Body of pancreas (tissue), 4 donors: ENCODE results near the gene IRF3. TPM values are rescaled to one million over a fixed set of nuclear protein-coding genes. Genes with fewer than 3 reads are reported as not detected.

Experiments
- ATAC-seq: fragments of 150-250 bp; one replicate; pipeline ENCODE4 v1.9.1; 2016
- DNase-seq, 4 donors: peaks; one replicate each; pipeline ENCODE4 v3.0.0-alpha.2; 2019
- H3K27ac ChIP-seq, 4 donors: fragments of 200-600 bp; sonication (generic); 1 replicate in 3 of 4; 2 replicates in 1 of 4; pipeline versions ENCODE4 v1.5.1 to v1.6.1; 2016 to 2019; ENCODE audit warnings: mild to moderate bottlenecking in 1 of 4, mixed read lengths in 1 of 4, moderate library complexity in 1 of 4
- H3K27me3 ChIP-seq, 2 donors: fragments of 200-600 bp; sonication (generic); one replicate each; pipeline ENCODE4 v1.6.0; 2016; ENCODE audit warnings: mild to moderate bottlenecking in 1 of 2
- H3K36me3 ChIP-seq, 2 donors: fragments of 200-600 bp; sonication (generic); replicated peaks in 1 of 2; 2 replicates each; pipeline ENCODE4 v1.5.1; 2016; ENCODE audit warnings: low read depth in 2 of 2; ENCODE audit not compliant: insufficient read depth in 1 of 2
- H3K4me1 ChIP-seq: fragments of 200-600 bp; sonication (generic); one replicate; pipeline ENCODE4 v1.6.0; 2016
- H3K4me3 ChIP-seq, 2 donors: fragments of 200-600 bp; sonication (generic); 1 replicate in 1 of 2; 2 replicates in 1 of 2; pipeline ENCODE4 v1.5.1; 2016 to 2019
- H3K9me3 ChIP-seq, 3 donors: fragments of 200-600 bp; sonication (generic); 1 replicate in 2 of 3; 2 replicates in 1 of 3; pipeline ENCODE4 v1.5.1; 2016
- POLR2A ChIP-seq, 3 donors: fragments of 450-650 bp; IDR thresholded peaks; one replicate each; pipeline ENCODE4 v1.6.1; 2016; ENCODE audit warnings: antibody characterized with exemption in 3 of 3, mild to moderate bottlenecking in 2 of 3
- WGBS, 2 donors: methylation state at CpG; one replicate each; pipeline ENCODE4 v1.1.5; 2017; 5-methylcytosine and 5-hydroxymethylcytosine counted together
- intact Hi-C: fragments of 100-400 bp; cut with DNase I; formaldehyde crosslinking; loops from one replicate; pipeline ENCODE4 v1.15.1; 2023
- total RNA-seq, 2 donors: library from RNA; depleted of rRNA; stranded (reverse); fragments of >200 nt; gene quantifications; one replicate each; pipeline ENCODE4 v1.1.0, GENCODE V29; 2016
- TF ChIP-seq, protein P1 (sequence below), 7 experiments: fragments of 450-650 bp in 4 of 7; fragments of 200-600 bp in 3 of 7; sonication (generic) in 3 of 7; IDR thresholded peaks; one replicate each; pipeline ENCODE4 v1.5.1; 2016 to 2019; ENCODE audit warnings: antibody characterized with exemption in 7 of 7

IRF3 gene
- total RNA-seq, 2 donors from 2014 or later: 46.7 to 134 TPM

DNA sequence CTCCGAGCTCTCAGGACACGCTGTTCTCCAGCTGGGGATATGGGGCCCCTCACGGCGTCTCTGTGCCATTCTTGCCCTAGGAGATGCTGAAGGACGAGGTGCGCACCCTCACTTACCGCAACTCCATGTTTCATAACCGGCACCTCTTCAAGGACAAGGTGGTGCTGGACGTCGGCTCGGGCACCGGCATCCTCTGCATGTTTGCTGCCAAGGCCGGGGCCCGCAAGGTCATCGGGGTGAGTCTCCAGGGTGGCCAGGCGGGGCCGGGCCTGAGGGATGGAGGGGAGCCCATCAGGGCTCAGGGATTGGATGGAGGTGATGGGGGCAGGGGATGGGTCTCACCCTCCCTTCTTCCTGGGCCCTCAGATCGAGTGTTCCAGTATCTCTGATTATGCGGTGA lies 16.2 kb upstream of the IRF3 start:
- 77 to 79% methylated on average over 19 of the region's 19 CpGs for WGBS, 2 donors
- ATAC-seq: no peak
- Histone ChIP-seq H3K27ac (no peak overlapping the region), H3K4me1 (peaks cover 37% of the 10 kb centered on the region), H3K4me3 (no peak overlapping the region), H3K36me3 (peaks cover 6 to 21% of the 10 kb centered on the region in 2 donors), H3K27me3 (no peaks in the 10 kb centered on the region), H3K9me3 (no peaks in the 10 kb centered on the region)
- no peak for DNase-seq
- TF ChIP-seq, protein P1, sequence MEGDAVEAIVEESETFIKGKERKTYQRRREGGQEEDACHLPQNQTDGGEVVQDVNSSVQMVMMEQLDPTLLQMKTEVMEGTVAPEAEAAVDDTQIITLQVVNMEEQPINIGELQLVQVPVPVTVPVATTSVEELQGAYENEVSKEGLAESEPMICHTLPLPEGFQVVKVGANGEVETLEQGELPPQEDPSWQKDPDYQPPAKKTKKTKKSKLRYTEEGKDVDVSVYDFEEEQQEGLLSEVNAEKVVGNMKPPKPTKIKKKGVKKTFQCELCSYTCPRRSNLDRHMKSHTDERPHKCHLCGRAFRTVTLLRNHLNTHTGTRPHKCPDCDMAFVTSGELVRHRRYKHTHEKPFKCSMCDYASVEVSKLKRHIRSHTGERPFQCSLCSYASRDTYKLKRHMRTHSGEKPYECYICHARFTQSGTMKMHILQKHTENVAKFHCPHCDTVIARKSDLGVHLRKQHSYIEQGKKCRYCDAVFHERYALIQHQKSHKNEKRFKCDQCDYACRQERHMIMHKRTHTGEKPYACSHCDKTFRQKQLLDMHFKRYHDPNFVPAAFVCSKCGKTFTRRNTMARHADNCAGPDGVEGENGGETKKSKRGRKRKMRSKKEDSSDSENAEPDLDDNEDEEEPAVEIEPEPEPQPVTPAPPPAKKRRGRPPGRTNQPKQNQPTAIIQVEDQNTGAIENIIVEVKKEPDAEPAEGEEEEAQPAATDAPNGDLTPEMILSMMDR (IDR thresholded peaks at IDR 0.05): no peak
- no peak for TF ChIP-seq POLR2A (IDR thresholded peaks at IDR 0.05)
- intact Hi-C loops: no loop called here

DNA sequence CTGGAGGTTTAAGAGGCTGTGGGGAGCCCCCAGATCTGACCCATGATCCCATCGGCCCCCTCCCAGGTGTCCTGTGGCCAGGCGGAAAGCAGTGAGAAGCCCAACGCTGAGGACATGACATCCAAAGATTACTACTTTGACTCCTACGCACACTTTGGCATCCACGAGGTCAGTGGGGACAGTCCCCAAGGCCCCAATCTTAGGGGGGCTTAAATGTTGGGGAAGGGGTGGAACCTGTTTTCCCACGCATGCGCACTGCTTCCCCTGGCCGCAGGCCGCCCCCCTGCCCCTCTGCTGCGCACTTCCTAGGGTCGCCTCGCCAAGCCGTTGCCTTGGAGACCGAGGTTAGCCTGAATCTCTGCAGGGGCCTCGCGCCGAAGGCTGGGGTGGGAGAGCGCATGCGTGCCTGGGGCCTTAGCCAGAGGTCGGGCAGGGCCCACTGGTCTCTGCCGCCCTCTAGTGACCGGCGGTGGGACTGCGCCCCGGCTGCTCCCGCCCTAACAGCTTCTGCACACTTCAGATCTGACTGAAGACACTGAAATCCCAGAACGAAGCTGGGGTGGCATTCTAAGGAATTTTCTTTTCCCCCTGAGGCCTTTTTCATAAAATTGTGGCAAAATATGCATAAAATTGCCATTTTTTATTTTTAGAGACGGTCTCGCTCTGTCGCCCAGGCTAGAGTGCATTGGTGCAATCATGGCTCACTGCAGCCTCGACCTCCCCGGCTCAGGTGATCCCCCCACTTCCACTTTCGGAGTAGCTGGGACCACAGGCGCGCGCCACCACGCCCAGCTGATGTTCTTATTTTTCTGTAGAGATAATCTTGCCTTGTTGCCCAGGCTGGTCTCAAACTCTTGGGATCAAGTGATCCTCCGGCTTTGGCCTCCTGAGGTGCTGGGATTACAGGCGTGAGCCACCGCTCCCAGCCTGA lies 15.0 kb upstream of the IRF3 start:
- intact Hi-C loops: no loop called here

DNA sequence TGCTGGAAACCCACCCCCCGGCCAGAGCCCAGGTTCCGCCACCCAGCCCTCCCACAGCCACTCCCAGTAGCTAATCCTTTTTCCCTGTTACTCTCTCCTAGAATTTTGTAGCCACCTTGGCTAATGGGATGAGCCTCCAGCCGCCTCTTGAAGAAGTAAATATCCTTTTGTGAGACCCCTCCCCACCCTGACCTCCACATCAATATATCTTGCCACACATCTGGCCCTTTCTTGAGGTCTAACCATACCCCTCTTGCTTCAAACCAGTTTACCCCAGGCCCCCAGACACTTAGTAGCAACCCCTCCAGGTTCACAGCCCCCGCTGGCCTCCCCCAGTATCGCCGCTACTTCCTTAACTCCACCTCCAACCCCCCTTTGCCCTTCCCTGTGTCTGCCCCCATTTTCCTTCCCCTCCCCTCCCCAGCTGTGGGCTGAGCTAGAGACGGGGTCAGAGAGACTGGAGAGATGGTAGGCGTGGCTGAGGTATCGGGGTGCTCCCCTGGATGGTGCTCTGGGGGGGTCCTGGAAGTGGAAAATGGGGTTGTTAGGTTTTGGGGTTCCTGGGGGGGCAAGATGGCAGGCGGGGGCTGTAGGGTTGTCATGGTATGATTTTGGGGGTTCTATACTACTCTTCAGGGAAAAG lies 14.2 kb upstream of the IRF3 start:
- ATAC-seq (no peak), DNase-seq (no peak)
- peaks cover 6 to 16% of the 10 kb centered on the region in 2 donors for H3K36me3 ChIP-seq
- TF ChIP-seq, protein P1 (IDR thresholded peaks at IDR 0.05): no peak
- TF ChIP-seq POLR2A (IDR thresholded peaks at IDR 0.05): no peak
- H3K4me1 ChIP-seq: peaks cover 47% of the 10 kb centered on the region
- H3K27ac ChIP-seq: peak overlapping the region in 3 of 4 donors; percentile 49 to 73 (median 52)
- no peak overlapping the region for H3K4me3 ChIP-seq
- WGBS, 2 donors: 55 to 57% methylated on average over 9 to 10 of the region's 10 CpGs
- H3K27me3 ChIP-seq: no peaks in the 10 kb centered on the region
- H3K9me3 ChIP-seq: no peaks in the 10 kb centered on the region
- intact Hi-C loops: no loop called here

More for the DNA sequence above, 15.0 kb upstream of the IRF3 start:
- TF ChIP-seq POLR2A (IDR thresholded peaks at IDR 0.05): no peak
- TF ChIP-seq, protein P1 (IDR thresholded peaks at IDR 0.05): peak; percentile 97 to 100 (median 99)
- WGBS, 2 donors: 28 to 43% methylated on average over 15 to 40 of the region's 40 CpGs
- H3K4me1 ChIP-seq: peaks cover 44% of the 10 kb centered on the region
- H3K27me3 ChIP-seq: no peaks in the 10 kb centered on the region
- peak overlapping the region in 3 of 4 donors; percentile 49 to 73 (median 52) for H3K27ac ChIP-seq
- ATAC-seq (no peak), DNase-seq (peak; percentile 89 to 93 (median 92))
- H3K36me3 ChIP-seq: peaks cover 6 to 19% of the 10 kb centered on the region in 2 donors
- no peaks in the 10 kb centered on the region for H3K9me3 ChIP-seq
- H3K4me3 ChIP-seq: no peak overlapping the region

DNA sequence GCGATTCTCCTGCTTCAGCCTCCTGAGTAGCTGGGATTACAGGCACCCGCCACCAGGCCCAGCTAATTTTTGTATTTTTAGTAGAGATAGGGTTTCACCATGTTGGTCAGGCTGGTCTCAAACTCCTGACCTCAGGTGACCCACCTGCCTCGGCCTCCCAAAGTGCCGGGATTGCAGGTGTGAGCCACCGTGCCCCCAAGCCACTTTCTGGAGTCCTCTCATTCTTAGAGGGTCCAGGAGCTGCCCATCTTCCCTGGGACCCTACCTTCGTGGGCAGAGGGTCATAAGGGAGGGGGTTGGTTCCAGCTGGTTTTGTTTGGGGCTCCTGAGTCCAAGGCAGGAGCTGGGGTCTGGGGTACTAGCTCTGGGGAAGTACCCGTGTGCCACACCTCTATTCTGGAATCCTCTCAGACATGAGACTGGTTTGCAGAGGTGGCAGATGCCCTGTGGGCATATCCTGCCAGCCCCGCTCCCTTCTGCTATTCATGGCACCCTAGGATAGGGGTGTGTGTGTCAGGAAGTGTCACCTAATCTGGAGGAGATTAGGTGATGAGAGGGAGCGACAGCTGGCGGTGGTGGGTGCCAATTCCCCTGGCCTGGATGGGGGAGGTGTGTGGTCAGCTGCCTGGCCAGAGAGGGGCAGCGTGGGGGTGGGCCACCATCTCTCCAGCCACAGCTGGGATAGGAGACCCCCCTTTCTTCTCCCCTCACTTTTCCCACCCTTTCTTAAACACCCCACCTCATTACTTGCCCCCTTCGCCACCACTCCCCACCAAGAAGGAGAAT lies 13.5 kb upstream of the IRF3 start:
- WGBS, 2 donors: 47 to 48% methylated on average over 9 to 12 of the region's 12 CpGs

More for the DNA sequence above, 13.5 kb upstream of the IRF3 start:
- Histone ChIP-seq H3K9me3 (no peaks in the 10 kb centered on the region), H3K4me3 (no peak overlapping the region), H3K36me3 (peaks cover 6 to 13% of the 10 kb centered on the region in 2 donors), H3K4me1 (peaks cover 47% of the 10 kb centered on the region), H3K27ac (peak overlapping the region in 2 of 4 donors; percentile 52 to 91), H3K27me3 (no peaks in the 10 kb centered on the region)
- TF ChIP-seq, protein P1 (IDR thresholded peaks at IDR 0.05): no peak
- no peak for TF ChIP-seq POLR2A (IDR thresholded peaks at IDR 0.05)
- ATAC-seq: no peak
- no peak for DNase-seq
- intact Hi-C loops: no loop called here
